ENCODE data around the gene ZMYM3. TPM values are rescaled to one million over a fixed set of nuclear protein-coding genes. Genes with fewer than 3 reads are reported as not detected.
"Not testable (repeated sequence)": the region's sequence is repeated elsewhere in the genome, so short reads cannot be mapped to it uniquely, and the experiment has no call there.

ZMYM3 gene
- total RNA-seq (2014; rRNA removed; shearing (Covaris generic)), result 17.8 and 23.8 TPM in 2 replicates
- 11.9 and 14.0 TPM in 2 replicates for polyA plus RNA-seq (2015; cell fraction: cytosol; rRNA removed)
- 40.0 and 48.6 TPM in 2 replicates for polyA plus RNA-seq (2015; cell fraction: nucleus; rRNA removed)

DNA sequence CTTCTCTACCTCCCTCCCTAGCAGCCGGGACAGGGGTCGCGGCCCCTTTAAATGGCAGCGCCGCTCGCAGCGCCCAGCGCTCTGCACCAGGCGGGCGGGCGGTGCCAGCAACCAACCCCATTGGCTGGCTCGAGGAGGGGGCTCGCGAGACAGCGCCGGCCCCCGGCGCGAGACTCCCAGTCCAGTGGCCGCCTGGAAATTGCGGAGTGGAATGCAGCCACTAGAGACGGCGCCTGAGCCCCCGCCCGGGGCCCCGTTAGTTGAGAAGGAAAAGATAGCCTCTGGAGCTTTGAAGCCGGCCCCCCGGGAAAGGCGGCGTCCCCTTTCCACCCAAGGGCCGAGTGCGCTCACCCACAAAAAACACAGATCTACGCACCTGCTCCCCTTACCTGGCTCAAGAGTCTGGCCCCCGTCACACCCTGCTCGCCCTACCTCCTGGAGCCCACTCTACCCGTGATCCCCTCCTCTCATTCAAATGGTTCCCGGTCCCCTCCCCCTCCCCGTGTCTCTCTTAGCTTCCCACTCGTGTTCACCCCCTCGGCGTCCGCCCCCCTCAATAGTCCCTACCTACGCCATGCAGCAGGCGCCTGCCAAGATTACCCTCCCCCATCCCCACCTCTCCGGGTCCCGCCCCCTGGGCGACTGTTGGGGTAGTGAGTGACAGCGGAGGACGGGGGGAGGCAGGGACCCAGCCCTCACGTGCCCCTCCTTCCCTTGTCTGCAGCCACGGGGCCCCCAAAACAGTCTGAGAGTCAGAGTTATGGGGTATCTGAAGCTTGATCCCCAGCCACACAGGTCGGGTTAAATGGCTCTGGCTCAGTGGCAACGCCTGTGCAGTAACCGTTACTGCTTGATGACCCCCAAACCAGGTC, at the start of gene ZMYM3:
ZMYM3 (minus strand) TSS at position 49 of the 872 bp plus-strand sequence. CDS start 885 bp downstream, outside the sequence.
- DNase-seq (ENCODE audit: low read depth), result peak; percentile 85

- DNase-seq (ENCODE audit: low read depth), result peak; percentile 45
These were observed 48.7 kb upstream of the ZMYM3 start for GRCh38 chrX:71302461-71303213.

DNA sequence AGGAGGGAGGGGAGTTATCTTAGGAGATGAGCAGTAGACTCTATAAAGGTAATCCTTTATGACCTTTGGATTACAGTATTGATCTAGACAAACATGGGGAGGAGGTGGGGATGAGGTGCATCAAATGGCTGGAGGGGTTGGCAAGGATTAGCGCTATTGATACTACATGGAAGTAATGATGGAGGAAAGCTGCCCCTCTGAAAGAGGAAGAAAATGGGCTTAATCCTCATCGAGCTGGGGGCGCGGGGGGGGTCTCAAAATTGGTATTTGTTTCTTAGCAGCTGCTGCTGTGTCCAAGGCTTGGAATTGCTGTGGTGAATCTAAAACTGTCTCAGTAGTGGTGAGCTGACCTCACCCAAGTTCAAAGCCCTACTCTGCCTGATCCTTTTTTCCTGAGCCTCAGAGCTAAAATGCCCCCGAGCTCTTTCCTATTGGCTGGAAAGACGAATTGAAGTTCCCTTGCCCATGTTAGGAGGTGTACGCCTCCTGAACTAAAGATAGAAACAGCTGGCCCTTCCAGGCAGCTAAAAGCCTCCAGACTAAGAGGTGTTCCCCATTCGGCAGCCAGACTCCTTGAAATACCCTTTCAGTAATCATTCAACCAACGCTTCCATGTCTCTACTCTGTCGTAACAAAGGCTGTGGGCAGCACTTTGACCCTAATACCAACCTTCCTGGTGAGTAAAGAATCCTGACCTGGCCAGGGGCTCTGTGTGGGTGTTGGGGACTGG, 47.4 kb upstream of the ZMYM3 start, which contains the start of gene ITGB1BP2:
ITGB1BP2 (plus strand) TSS at position 556 of the 730 bp plus-strand sequence; CDS start at position 613, 57 bp downstream.
- no peak for DNase-seq (ENCODE audit: low read depth)

DNA sequence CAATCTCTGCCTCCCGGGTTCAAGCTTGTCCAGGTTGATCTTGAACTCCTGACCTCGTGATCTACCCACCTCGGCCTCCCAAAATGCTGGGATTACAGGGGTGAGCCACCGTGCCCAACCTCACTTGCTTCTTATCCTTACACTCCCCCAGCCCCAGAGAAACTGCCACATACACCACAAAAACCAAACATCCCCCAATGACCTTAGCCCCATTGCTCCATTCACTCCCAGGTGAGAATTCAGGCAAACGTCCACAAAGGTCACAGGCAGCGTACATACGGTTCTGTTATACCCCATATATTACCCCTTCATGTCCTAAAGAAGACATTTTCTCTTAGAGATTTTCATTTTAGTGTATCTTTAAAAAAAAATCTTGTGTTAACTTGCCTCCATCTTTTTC, 46.6 kb upstream of the ZMYM3 start:
- not testable (repeated sequence) for DNase-seq (ENCODE audit: low read depth)

- DNase-seq (ENCODE audit: low read depth), result not testable (repeated sequence)
These were observed 46.1 kb upstream of the ZMYM3 start for GRCh38 chrX:71300064-71300463.

DNA sequence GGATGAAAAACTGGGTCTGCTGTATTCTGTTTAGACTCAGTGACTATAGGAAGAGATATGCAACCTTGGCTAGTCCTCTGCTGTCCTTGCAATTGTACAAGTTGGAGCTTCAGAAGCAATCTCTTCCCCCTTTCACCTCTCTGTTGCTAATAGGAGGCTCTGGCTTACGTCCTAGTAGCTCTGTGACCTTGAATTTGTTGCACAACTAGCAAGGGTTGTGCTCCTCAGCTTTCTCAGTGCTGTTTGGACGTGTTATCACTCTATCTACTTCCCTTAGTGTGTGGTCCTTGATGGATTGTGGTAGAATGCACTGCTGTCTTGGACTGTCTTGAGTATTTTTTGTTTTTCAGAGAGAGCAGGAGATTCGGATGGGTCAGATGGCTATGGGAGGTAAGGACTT, 44.2 kb upstream of the ZMYM3 start:
- DNase-seq (ENCODE audit: low read depth), result no peak

DNA sequence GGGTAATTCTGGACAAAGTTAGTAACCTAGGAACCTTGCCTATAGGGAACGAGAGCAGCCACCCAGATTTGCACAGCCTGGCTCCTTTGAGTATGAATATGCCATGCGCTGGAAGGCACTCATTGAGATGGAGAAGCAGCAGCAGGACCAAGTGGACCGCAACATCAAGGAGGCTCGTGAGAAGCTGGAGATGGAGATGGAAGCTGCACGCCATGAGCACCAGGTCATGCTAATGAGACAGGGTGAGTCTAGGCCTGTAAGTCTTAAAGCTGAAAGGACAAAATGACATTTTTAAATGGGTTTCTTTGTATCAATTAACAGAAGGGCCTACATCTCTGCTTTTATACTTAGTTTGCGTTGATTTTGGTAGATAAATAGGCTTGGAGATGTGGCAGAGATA, 42.9 kb upstream of the ZMYM3 start:
- DNase-seq (ENCODE audit: low read depth), result no peak

DNA sequence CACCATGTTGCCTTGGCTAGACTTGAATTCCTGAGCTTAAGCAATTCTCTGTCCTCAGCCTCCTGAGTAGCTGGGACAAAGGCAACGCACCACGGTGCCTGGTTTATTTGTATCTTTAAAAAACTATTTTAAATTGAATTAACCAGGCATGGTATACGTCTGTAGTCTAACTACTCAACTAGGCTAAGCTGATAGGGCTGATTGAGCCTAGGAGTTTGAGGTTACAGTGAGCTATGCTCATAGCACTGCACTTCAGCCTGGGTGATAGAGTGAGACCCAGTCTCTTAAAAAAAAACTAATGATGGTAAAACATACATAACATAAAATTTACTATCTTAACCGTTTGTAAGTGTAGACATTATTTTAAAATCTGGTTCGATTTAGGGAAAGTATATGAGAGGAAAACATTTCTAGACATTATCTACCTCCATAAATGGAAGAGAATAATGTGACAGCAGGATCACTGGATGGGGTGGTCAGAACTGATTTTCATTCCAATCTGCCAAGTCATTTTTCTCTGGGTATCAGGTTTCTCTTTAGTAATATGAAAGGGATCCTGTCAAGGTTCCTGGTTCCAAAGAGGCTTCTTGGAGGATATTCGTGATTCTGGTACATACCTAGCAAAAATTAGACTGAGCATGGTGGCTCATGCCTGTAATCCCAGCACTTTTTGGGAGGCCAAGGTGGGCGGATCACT, 38.9 kb upstream of the ZMYM3 start:
- peak; percentile 57 for DNase-seq (ENCODE audit: low read depth)

DNA sequence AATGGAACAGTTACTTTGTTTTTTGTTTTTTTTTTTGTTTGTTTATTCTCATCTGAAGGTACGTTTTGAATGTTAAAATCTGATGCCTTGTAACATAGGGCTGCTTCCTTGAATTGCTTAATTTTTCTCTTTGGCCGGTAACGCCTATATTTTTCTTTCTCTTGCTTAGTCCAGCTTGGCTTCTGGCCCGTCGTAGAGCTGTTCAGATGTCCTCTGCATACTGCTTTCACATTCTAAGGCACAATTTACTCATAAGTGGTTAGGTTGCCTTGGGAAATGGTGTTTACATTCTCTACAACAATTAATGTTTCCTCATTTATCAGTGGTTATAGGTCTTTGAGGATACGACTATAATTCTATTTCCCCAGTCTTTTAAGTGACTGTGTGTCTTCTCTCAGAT, 37.4 kb upstream of the ZMYM3 start:
- DNase-seq (ENCODE audit: low read depth), result no peak

- no peak for DNase-seq (ENCODE audit: low read depth)
These were observed 32.0 kb upstream of the ZMYM3 start for GRCh38 chrX:71285929-71286328.

DNA sequence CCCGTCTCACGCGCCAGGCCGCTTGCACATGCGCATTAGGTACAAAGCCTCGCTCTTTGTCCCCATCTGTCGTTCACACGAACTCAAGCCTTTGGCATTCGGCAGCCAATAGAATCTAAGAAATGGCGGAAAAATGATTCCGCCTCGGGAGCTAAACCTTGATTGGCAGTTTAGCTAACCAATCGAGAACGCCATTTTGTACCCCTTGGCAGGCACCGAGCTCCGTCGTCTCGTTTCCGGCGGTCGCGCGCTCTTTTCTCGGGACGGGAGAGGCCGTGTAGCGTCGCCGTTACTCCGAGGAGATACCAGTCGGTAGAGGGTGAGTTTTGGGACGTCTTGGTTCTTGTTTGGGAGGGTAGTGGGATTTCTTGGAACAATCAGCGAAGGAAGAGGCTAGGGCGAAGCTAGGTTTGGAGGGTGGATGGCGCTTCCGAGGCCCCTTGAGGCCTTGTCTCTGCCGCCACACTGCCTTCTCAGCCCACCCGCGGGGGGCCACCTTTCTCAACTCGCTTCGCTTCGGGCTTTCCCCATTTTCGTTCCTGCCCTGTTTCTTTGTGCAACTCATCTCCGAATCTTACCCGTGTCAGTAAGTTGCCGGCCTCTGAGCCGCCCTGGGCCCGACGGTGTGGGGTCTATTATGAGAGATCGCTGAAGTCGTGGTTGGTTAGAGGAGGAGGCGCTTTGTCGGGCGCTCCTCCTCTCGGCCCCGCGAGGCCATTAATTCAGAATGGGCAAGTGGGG, 29.6 kb upstream of the ZMYM3 start, which contains the start of gene NONO:
NONO (plus strand) TSS at position 233 of the 741 bp plus-strand sequence. CDS start 7,003 bp downstream, outside the sequence.
- DNase-seq (ENCODE audit: low read depth), result peak; percentile 95

DNA sequence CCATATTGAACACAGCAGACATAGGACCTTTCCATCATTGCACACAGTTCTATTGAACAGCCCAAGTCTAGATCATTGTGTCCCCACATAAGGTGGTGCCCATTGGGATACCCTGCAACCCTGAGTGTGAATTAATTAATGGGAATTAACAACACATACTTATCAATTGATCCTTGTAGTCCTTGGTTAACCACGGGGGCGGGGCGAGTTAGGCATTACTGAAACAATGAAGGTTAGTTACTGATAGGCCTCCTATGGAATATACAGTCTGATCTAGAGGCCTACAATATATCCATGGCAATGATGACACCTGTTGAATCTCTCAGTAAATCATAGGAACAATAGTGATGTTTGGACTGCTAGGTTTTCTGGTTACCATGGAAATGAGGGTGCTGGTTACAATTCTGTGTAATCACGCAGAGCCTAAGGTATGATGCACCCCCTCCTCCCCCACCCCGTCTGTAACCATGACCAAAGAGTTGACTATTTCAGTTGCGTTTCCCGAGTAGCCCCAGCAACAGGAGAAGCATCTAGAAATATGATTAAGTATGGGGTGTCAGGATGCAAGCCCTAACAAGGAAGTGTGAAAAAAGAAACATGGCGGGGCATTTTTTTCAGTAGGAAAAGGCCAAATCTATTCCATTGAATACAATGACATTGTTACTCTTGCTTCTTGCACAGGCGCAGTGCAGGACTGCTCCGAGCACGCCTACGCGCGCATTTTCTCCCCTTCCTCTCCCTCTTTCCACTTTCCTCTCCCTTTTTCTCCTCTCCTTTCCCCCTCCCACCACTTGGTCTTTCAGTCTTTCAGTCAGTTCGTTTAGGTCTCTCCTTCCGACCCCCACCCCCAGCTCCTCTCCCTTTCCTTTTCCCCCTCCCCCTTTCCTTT, 28.8 kb upstream of the ZMYM3 start:
- DNase-seq (ENCODE audit: low read depth), result peak; percentile 47

GRCh38 chrX:71281300-71281699, 27.4 kb upstream of the ZMYM3 start:
- DNase-seq (ENCODE audit: low read depth), result not testable (repeated sequence)

DNA sequence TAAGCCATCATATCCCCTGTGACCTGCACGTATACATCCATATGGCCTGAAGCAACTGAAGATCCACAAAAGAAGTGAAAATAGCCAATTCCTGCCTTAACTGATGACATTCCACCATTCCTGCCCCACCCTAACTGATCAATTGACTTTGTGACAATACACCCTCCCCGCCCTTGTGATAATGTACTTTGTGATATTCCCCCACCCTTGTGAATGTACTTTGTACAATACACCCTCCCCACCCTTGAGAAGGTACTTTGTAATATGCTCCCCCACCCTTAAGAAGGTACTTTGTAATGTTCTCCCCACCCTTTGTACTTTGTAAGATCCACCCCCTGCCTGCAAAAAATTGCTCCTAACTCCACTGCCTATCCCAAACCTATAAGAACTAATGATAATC, 18.4 kb upstream of the ZMYM3 start:
- DNase-seq (ENCODE audit: low read depth), result not testable (repeated sequence)

GRCh38 chrX:71269801-71270395, 16.0 kb upstream of the ZMYM3 start:
- DNase-seq (ENCODE audit: low read depth), result no peak

DNA sequence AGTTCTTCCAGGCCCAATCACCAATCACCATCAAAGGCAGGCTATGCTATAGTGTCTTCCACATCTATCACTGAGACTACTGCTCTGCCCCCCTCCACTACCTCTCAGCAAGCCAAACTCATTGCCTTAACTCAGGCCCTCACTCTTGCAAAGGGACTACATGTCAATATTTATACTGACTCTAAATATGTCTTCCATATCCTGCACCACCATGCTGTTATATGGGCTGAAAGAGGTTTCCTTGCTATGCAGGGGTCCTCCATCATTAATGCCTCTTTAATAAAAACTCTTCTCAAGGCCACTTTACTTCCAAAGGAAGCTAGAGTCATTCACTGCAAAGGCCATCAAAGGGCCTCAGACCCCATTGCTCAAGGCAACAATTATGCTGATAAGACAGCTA, 14.7 kb upstream of the ZMYM3 start:
- DNase-seq (ENCODE audit: low read depth), result not testable (repeated sequence)

- no peak for DNase-seq (ENCODE audit: low read depth)
These were observed 2.9 kb upstream of the ZMYM3 start for GRCh38 chrX:71256856-71257255.

GRCh38 chrX:71256051-71256450, 2.1 kb upstream of the ZMYM3 start:
- no peak for DNase-seq (ENCODE audit: low read depth)
